Suprapubic skin (tissue), 4 donors: ENCODE measurements around the gene SEMA6A.

ENCODE experiments used
- POLR2A ChIP-seq, 2 donors: fragments of 450-650 bp; IDR thresholded peaks; one replicate each; pipeline ENCODE4 v1.6.1; 2017; ENCODE audit warnings: antibody characterized with exemption in 2 of 2, mild to moderate bottlenecking in 2 of 2, moderate library complexity in 2 of 2
- POLR2AphosphoS5 ChIP-seq, 3 donors: sonication (generic); formaldehyde crosslinking; IDR thresholded peaks; one replicate each; pipeline ENCODE4 v1.6.1; 2017; ENCODE audit warnings: antibody characterized with exemption in 3 of 3
- TF ChIP-seq, protein P1 (sequence below), 2 donors: fragments of 200-600 bp in 1 of 2; fragments of 450-650 bp in 1 of 2; sonication (generic) in 1 of 2; IDR thresholded peaks; one replicate each; pipeline ENCODE4 v1.5.1; 2016 to 2019; ENCODE audit warnings: antibody characterized with exemption in 2 of 2, mild to moderate bottlenecking in 1 of 2, moderate library complexity in 1 of 2

DNA sequence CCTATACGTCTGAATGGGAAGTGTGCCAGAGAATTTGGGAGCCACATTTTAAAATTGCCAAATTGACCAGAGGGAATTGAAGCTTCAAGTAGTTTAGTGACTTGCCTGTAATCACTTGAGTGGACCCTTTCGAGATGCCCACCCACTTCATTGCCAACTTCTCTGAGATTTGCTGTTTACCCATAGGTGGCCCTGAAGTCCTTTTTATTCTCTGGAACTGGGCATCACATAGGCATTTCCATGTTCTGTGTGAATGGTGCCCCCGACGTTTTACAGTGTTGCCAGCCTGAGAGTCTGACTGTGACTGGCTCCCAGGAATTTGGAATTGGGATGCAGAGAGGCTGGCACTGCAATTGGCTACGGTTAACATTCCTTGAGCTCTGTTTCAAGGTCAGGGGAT is 158.6 kb downstream of the SEMA6A start:
- TF ChIP-seq, protein P1, sequence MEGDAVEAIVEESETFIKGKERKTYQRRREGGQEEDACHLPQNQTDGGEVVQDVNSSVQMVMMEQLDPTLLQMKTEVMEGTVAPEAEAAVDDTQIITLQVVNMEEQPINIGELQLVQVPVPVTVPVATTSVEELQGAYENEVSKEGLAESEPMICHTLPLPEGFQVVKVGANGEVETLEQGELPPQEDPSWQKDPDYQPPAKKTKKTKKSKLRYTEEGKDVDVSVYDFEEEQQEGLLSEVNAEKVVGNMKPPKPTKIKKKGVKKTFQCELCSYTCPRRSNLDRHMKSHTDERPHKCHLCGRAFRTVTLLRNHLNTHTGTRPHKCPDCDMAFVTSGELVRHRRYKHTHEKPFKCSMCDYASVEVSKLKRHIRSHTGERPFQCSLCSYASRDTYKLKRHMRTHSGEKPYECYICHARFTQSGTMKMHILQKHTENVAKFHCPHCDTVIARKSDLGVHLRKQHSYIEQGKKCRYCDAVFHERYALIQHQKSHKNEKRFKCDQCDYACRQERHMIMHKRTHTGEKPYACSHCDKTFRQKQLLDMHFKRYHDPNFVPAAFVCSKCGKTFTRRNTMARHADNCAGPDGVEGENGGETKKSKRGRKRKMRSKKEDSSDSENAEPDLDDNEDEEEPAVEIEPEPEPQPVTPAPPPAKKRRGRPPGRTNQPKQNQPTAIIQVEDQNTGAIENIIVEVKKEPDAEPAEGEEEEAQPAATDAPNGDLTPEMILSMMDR (IDR thresholded peaks at IDR 0.05): no peak
- TF ChIP-seq POLR2AphosphoS5 (IDR thresholded peaks at IDR 0.05) (no peak), POLR2A (IDR thresholded peaks at IDR 0.05) (no peak)
